CD14-positive monocyte (primary cell): Measurements from ENCODE around the gene GNG10. TPM values are rescaled to one million over a fixed set of nuclear protein-coding genes. Genes with fewer than 3 reads are reported as not detected.
"Not testable (repeated sequence)": the region's sequence is repeated elsewhere in the genome, so short reads cannot be mapped to it uniquely, and the experiment has no call there.

Experiments
- DNase-seq, 3 donors: peaks; one replicate each; pipeline ENCODE4 v3.0.0-alpha.2; 2011 to 2022
- H2AFZ ChIP-seq: 2 replicates; pipeline ENCODE4 v1.6.0; 2012; ENCODE audit warnings: mild to moderate bottlenecking, low read depth, low read length, inconsistent platforms; ENCODE audit not compliant: insufficient read depth, poor library complexity, severe bottlenecking
- H3K27ac ChIP-seq, 2 donors: 1 replicate in 1 of 2; 2 replicates in 1 of 2; pipeline ENCODE4 v1.5.1; 2012 to 2013; ENCODE audit warnings: low read length in 2 of 2, control low read depth in 1 of 2, inconsistent platforms in 1 of 2, low read depth in 1 of 2, mild to moderate bottlenecking in 1 of 2
- H3K27me3 ChIP-seq, 2 donors: one replicate each; pipeline versions ENCODE4 v1.6.0 to v1.6.1; 2011 to 2013; ENCODE audit warnings: low read length in 2 of 2; ENCODE audit not compliant: control insufficient read depth in 2 of 2, insufficient read depth in 2 of 2
- H3K36me3 ChIP-seq, 2 donors: replicated peaks in 1 of 2; 1 replicate in 1 of 2; 2 replicates in 1 of 2; pipeline versions ENCODE4 v1.5.1 to v1.6.1; 2012 to 2013; ENCODE audit warnings: low read length in 2 of 2, control low read depth in 1 of 2, inconsistent platforms in 1 of 2, mild to moderate bottlenecking in 1 of 2; ENCODE audit not compliant: insufficient read depth in 2 of 2, control insufficient read depth in 1 of 2
- H3K4me1 ChIP-seq, 2 donors: 1 replicate in 1 of 2; 2 replicates in 1 of 2; pipeline versions ENCODE4 v1.5.1 to v1.6.1; 2012 to 2013; ENCODE audit warnings: low read length in 2 of 2, control low read depth in 1 of 2, inconsistent platforms in 1 of 2, mild to moderate bottlenecking in 1 of 2, moderate library complexity in 1 of 2; ENCODE audit not compliant: insufficient read depth in 2 of 2, control insufficient read depth in 1 of 2
- H3K4me2 ChIP-seq: replicated peaks from 2 replicates; pipeline ENCODE3; 2012; ENCODE audit warnings: low read length, moderate library complexity, mild to moderate bottlenecking; ENCODE audit not compliant: poor library complexity, severe bottlenecking; ENCODE audit errors: extremely low read depth
- H3K4me3 ChIP-seq, 3 experiments: fragments of 200-600 bp in 1 of 3; sonication (generic) in 1 of 3; replicated peaks in 1 of 3; 1 replicate in 2 of 3; 2 replicates in 1 of 3; pipeline ENCODE4 v1.5.1; 2011 to 2013; ENCODE audit warnings: low read length in 3 of 3, mild to moderate bottlenecking in 3 of 3, control low read depth in 2 of 3, low read depth in 2 of 3, inconsistent platforms in 1 of 3, moderate library complexity in 1 of 3
- H3K79me2 ChIP-seq: 2 replicates; pipeline ENCODE4 v1.6.0; 2012; ENCODE audit warnings: mild to moderate bottlenecking, control low read depth, inconsistent platforms, low read length, moderate library complexity; ENCODE audit not compliant: insufficient read depth
- H3K9ac ChIP-seq: 2 replicates; pipeline ENCODE4 v1.6.0; 2017; ENCODE audit warnings: low read length, mild to moderate bottlenecking; ENCODE audit not compliant: insufficient read depth, poor library complexity, severe bottlenecking
- H3K9me3 ChIP-seq, 2 donors: replicated peaks in 1 of 2; 1 replicate in 1 of 2; 2 replicates in 1 of 2; pipeline versions ENCODE4 v1.5.1 to v1.6.1; 2012 to 2013; ENCODE audit warnings: low read length in 2 of 2, control low read depth in 1 of 2; ENCODE audit not compliant: control insufficient read depth in 1 of 2, insufficient read depth in 1 of 2
- H4K20me1 ChIP-seq: 2 replicates; pipeline ENCODE4 v1.6.0; 2012; ENCODE audit warnings: mild to moderate bottlenecking, low read length, control low read depth, moderate library complexity; ENCODE audit not compliant: insufficient read depth
- H3K27ac Mint-ChIP-seq, 7 donors: one replicate each; pipeline ENCODE4 v1.8.0; 2020; ENCODE audit warnings: mild to moderate bottlenecking in 7 of 7, mixed read lengths in 7 of 7, moderate library complexity in 6 of 7, inconsistent platforms in 2 of 7
- H3K27me3 Mint-ChIP-seq, 3 donors: one replicate each; pipeline ENCODE4 v1.8.0; 2021 to 2022; ENCODE audit warnings: low read depth in 3 of 3, mild to moderate bottlenecking in 3 of 3, mixed read lengths in 3 of 3, moderate library complexity in 3 of 3, inconsistent platforms in 1 of 3
- H3K36me3 Mint-ChIP-seq, 2 donors: one replicate each; pipeline ENCODE4 v1.8.0; 2020; ENCODE audit warnings: mixed read lengths in 2 of 2, inconsistent platforms in 1 of 2, mild to moderate bottlenecking in 1 of 2
- H3K4me1 Mint-ChIP-seq: one replicate; pipeline ENCODE4 v1.8.0; 2020; ENCODE audit warnings: mild to moderate bottlenecking, mixed read lengths
- H3K4me3 Mint-ChIP-seq, 2 donors: one replicate each; pipeline ENCODE4 v1.8.0; 2020; ENCODE audit warnings: mild to moderate bottlenecking in 2 of 2, mixed read lengths in 2 of 2, moderate library complexity in 1 of 2
- H3K9me3 Mint-ChIP-seq, 7 donors: one replicate each; pipeline ENCODE4 v1.8.0; 2020 to 2022; ENCODE audit warnings: mixed read lengths in 7 of 7, mild to moderate bottlenecking in 6 of 7, moderate library complexity in 6 of 7, inconsistent platforms in 2 of 7
- WGBS: methylation state at CpG from one replicate; pipeline ENCODE4 v1.1.5; 2013; ENCODE audit warnings: missing lambda C conversion rate; ENCODE audit not compliant: insufficient coverage; 5-methylcytosine and 5-hydroxymethylcytosine counted together
- intact Hi-C, 2 donors: fragments of 100-400 bp; cut with micrococcal nuclease; formaldehyde crosslinking; loops; one replicate each; pipeline versions ENCODE4 v1.15.0 to v1.15.1; 2023
- polyA plus RNA-seq, 3 donors: library from polyadenylated mRNA; depleted of rRNA in 1 of 3; unstranded in 2 of 3; stranded (reverse) in 1 of 3; fragments of 300-500 nt in 2 of 3; fragments of >200 nt in 1 of 3; fragmentation: Illumina TruSeq in 2 of 3; gene quantifications; 1 replicate in 2 of 3; 2 replicates in 1 of 3; pipeline ENCODE4 v1.2.3, GENCODE V29; 2012 to 2021
- TF ChIP-seq, protein P1 (sequence below): fragments of 200-600 bp; IDR thresholded peaks from one replicate; pipeline ENCODE4 v1.8.0; 2022; ENCODE audit warnings: antibody characterized with exemption, mild to moderate bottlenecking

GNG10 gene
- polyA plus RNA-seq, 3 donors: 42.9 to 84.1 (median 67.9) TPM

DNA sequence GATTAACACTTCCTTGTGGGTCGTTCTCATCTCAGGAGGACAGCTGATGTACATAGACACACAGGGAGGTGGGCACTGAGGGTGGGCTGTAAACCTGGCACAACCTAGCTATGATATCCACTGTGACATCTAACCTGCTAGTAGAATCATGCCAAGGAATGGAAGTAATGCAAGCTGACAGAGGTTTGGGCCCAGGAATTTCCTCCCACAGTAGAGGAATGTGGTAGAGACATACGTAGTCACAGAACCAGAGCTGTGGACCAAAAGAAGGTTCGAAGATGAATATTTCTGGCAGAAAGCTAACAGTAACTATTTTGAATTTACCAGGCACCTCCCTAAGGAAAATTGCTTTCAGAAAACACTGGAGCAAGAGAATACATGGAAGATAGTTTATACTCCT, 45.5 kb upstream of the GNG10 start:
- H3K36me3 ChIP-seq: no peaks in the 10 kb centered on the region
- no peaks in the 10 kb centered on the region for H3K36me3 Mint-ChIP-seq
- peaks cover 3 to 39% (median 5%) of the 10 kb centered on the region in 3 donors for H3K27me3 Mint-ChIP-seq
- no peaks in the 10 kb centered on the region for H3K9me3 ChIP-seq
- H2AFZ ChIP-seq: no peak overlapping the region
- no peak overlapping the region for H3K4me2 ChIP-seq
- no peak for DNase-seq
- no peaks in the 10 kb centered on the region for H3K4me1 ChIP-seq
- H3K27ac Mint-ChIP-seq: no peak overlapping the region
- no peak overlapping the region for H3K9ac ChIP-seq
- no peak overlapping the region for H3K27ac ChIP-seq
- no peaks in the 10 kb centered on the region for H4K20me1 ChIP-seq
- no peak overlapping the region for H3K4me3 ChIP-seq
- WGBS: no CpG with 5 or more reads among the region's 3 CpGs
- H3K4me1 Mint-ChIP-seq: no peaks in the 10 kb centered on the region
- H3K4me3 Mint-ChIP-seq: no peak overlapping the region
- TF ChIP-seq, protein P1, sequence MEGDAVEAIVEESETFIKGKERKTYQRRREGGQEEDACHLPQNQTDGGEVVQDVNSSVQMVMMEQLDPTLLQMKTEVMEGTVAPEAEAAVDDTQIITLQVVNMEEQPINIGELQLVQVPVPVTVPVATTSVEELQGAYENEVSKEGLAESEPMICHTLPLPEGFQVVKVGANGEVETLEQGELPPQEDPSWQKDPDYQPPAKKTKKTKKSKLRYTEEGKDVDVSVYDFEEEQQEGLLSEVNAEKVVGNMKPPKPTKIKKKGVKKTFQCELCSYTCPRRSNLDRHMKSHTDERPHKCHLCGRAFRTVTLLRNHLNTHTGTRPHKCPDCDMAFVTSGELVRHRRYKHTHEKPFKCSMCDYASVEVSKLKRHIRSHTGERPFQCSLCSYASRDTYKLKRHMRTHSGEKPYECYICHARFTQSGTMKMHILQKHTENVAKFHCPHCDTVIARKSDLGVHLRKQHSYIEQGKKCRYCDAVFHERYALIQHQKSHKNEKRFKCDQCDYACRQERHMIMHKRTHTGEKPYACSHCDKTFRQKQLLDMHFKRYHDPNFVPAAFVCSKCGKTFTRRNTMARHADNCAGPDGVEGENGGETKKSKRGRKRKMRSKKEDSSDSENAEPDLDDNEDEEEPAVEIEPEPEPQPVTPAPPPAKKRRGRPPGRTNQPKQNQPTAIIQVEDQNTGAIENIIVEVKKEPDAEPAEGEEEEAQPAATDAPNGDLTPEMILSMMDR: no peak
- intact Hi-C loops: no loop called here
- H3K9me3 Mint-ChIP-seq: peaks cover 0 to 3% (median 2%) of the 10 kb centered on the region in 7 donors
- H3K79me2 ChIP-seq: no peaks in the 10 kb centered on the region
- H3K27me3 ChIP-seq: no peaks in the 10 kb centered on the region

GRCh38 chr9:111617349-111617748, 44.1 kb upstream of the GNG10 start:
- H3K9ac ChIP-seq, H3K9me3 Mint-ChIP-seq, H3K4me3 ChIP-seq, H3K27ac Mint-ChIP-seq, intact Hi-C loops, H2AFZ ChIP-seq, H4K20me1 ChIP-seq, H3K4me2 ChIP-seq, H3K27ac ChIP-seq, H3K79me2 ChIP-seq, H3K9me3 ChIP-seq, H3K36me3 Mint-ChIP-seq, H3K4me3 Mint-ChIP-seq, H3K27me3 ChIP-seq, DNase-seq, H3K4me1 ChIP-seq, H3K36me3 ChIP-seq, H3K4me1 Mint-ChIP-seq: not testable (repeated sequence)
- WGBS: 96% methylated on average over 9 of the region's 29 CpGs
- H3K27me3 Mint-ChIP-seq: peaks cover 3 to 32% (median 6%) of the 10 kb centered on the region in 3 donors
